OCI-M2 (cell line): ENCODE measurements around the gene ZSWIM4.
A peak's percentile ranks its signal among the peaks of the same experiment; 100 is the strongest.
"Not testable (repeated sequence)": the region's sequence is repeated elsewhere in the genome, so short reads cannot be mapped to it uniquely, and the experiment has no call there.

Experiments
- DNase-seq: peaks from one replicate; lab custom pipeline; 2025; ENCODE audit not compliant: unreplicated experiment; lab: John Stamatoyannopoulos, UW

ZSWIM4 gene

GRCh38 chr19:13848798-13849676 lies 53.8 kb downstream of the ZSWIM4 start:
- no peak for DNase-seq

GRCh38 chr19:13849991-13850909 lies 55.0 kb downstream of the ZSWIM4 start:
- no peak for DNase-seq

- peak; percentile 77 for DNase-seq
These were observed 55.9 kb downstream of the ZSWIM4 start for GRCh38 chr19:13850910-13851733.

- DNase-seq = not testable (repeated sequence)
These were observed 56.5 kb downstream of the ZSWIM4 start for GRCh38 chr19:13851734-13852114.

GRCh38 chr19:13852171-13852707 lies 57.0 kb downstream of the ZSWIM4 start:
- DNase-seq = not testable (repeated sequence)

- peak; percentile 51 for DNase-seq
These were observed 61.3 kb downstream of the ZSWIM4 start for GRCh38 chr19:13856497-13856896.

- DNase-seq = no peak
These were observed 64.2 kb downstream of the ZSWIM4 start for GRCh38 chr19:13859361-13859880.

- no peak for DNase-seq
These were observed 65.6 kb downstream of the ZSWIM4 start for GRCh38 chr19:13860679-13861391.

GRCh38 chr19:13861392-13861713 lies 66.1 kb downstream of the ZSWIM4 start:
- DNase-seq = no peak

- peak; percentile 100 for DNase-seq
These were observed 66.7 kb downstream of the ZSWIM4 start for GRCh38 chr19:13861714-13862531.

GRCh38 chr19:13864046-13864666 lies 68.9 kb downstream of the ZSWIM4 start:
- DNase-seq = no peak

- no peak for DNase-seq
These were observed 69.7 kb downstream of the ZSWIM4 start for GRCh38 chr19:13864667-13865570.

GRCh38 chr19:13865571-13866462 lies 70.6 kb downstream of the ZSWIM4 start:
- DNase-seq = no peak

GRCh38 chr19:13866463-13867046 lies 71.3 kb downstream of the ZSWIM4 start:
- DNase-seq = no peak

- no peak for DNase-seq
These were observed 73.4 kb downstream of the ZSWIM4 start for GRCh38 chr19:13868663-13869062.

GRCh38 chr19:13869281-13869680 lies 74.0 kb downstream of the ZSWIM4 start:
- DNase-seq = no peak
